Brain microvascular endothelial cell (primary cell): ENCODE data around the gene ADGRG1.
"Not testable (repeated sequence)": the region's sequence is repeated elsewhere in the genome, so short reads cannot be mapped to it uniquely, and the experiment has no call there.

ENCODE experiments used
- DNase-seq: peaks from one replicate; pipeline ENCODE4 v3.0.0-alpha.2; 2020
- H3K27ac ChIP-seq: fragments of 250-450 bp; sonication (Bioruptor Pico); 2 replicates; pipeline ENCODE4 v1.5.1; 2020; ENCODE audit warnings: mild to moderate bottlenecking, moderate library complexity
- H3K27me3 ChIP-seq: fragments of 250-450 bp; sonication (Bioruptor Pico); replicated peaks from 2 replicates; pipeline ENCODE4 v1.5.1; 2020; ENCODE audit warnings: mild to moderate bottlenecking
- H3K36me3 ChIP-seq: fragments of 250-450 bp; sonication (Bioruptor Pico); replicated peaks from 2 replicates; pipeline ENCODE4 v1.5.1; 2020; ENCODE audit warnings: mild to moderate bottlenecking
- H3K4me3 ChIP-seq: 2 replicates; pipeline ENCODE4 v1.5.1; 2011; ENCODE audit warnings: low read depth, mild to moderate bottlenecking, control low read depth, low read length, moderate library complexity
- CTCF ChIP-seq: IDR thresholded peaks from 2 replicates; pipeline ENCODE4 v1.5.1; 2011; ENCODE audit warnings: low read depth, mild to moderate bottlenecking, moderate library complexity, low read length, control low read depth, inconsistent platforms; ENCODE audit errors: missing control alignments
- in situ Hi-C: cut with HindIII; loops from 2 replicates; pipeline ENCODE4 v1.10.0; 2017; ENCODE audit warnings: low sequenced_read_pairs, low pct_ligation_motif_present

Gene ADGRG1

GRCh38 chr16:57667526-57668262 is 39.3 kb downstream of the ADGRG1 start:
- Histone ChIP-seq H3K4me3 (no peak overlapping the region), H3K27ac (no peak overlapping the region), H3K36me3 (no peaks in the 10 kb centered on the region), H3K27me3 (peaks cover 2% of the 10 kb centered on the region)
- in situ Hi-C loops: no loop called here
- peak; percentile 41 for TF ChIP-seq CTCF
- peak; percentile 13 for DNase-seq

GRCh38 chr16:57668263-57668571 is 39.8 kb downstream of the ADGRG1 start, which contains the start of gene ADGRG3:
TSS of gene ADGRG3 (plus strand) at chr16:57668306. CDS start at chr16:57668348, 42 bp downstream.
- H3K27ac ChIP-seq: no peak within 1 kb of the TSS
- no peaks in the 10 kb centered on the region for H3K36me3 ChIP-seq
- no peak within 1 kb of the TSS for H3K4me3 ChIP-seq
- H3K27me3 ChIP-seq: peaks cover 6% of the 10 kb centered on the region
- TF ChIP-seq CTCF: no peak
- no peak for DNase-seq
- in situ Hi-C loops: no loop called here

GRCh38 chr16:57668630-57669475 is 40.4 kb downstream of the ADGRG1 start:
- TF ChIP-seq CTCF: no peak
- DNase-seq: no peak
- H3K27ac ChIP-seq: no peak overlapping the region
- H3K36me3 ChIP-seq: no peaks in the 10 kb centered on the region
- peaks cover 10% of the 10 kb centered on the region for H3K27me3 ChIP-seq
- in situ Hi-C loops: no loop called here
- H3K4me3 ChIP-seq: no peak overlapping the region

GRCh38 chr16:57669476-57670162 is 41.2 kb downstream of the ADGRG1 start:
- H3K4me3 ChIP-seq: no peak overlapping the region
- H3K27me3 ChIP-seq: peaks cover 10% of the 10 kb centered on the region
- no peak overlapping the region for H3K27ac ChIP-seq
- H3K36me3 ChIP-seq: no peaks in the 10 kb centered on the region
- no peak for TF ChIP-seq CTCF
- in situ Hi-C loops: no loop called here
- DNase-seq: no peak

GRCh38 chr16:57670196-57670595 is 41.8 kb downstream of the ADGRG1 start:
- Histone ChIP-seq H3K27me3 (peaks cover 10% of the 10 kb centered on the region), H3K36me3 (no peaks in the 10 kb centered on the region), H3K27ac (no peak overlapping the region), H3K4me3 (no peak overlapping the region)
- DNase-seq: no peak
- in situ Hi-C loops: no loop called here
- no peak for TF ChIP-seq CTCF

- H3K27ac ChIP-seq, H3K4me3 ChIP-seq, in situ Hi-C loops, H3K36me3 ChIP-seq, H3K27me3 ChIP-seq: not testable (repeated sequence)
- DNase-seq: peak; percentile 21
Measured at GRCh38 chr16:57671451-57671850, 43.0 kb downstream of the ADGRG1 start.
